SHP77 treated with DMSO at 0.1 percent for 48 hours (cell line): ENCODE measurements around the gene PCIF1.
"Not testable (repeated sequence)": the region's sequence is repeated elsewhere in the genome, so short reads cannot be mapped to it uniquely, and the experiment has no call there.

Experiments used
- DNase-seq: peaks from one replicate; lab custom pipeline; 2025; lab: John Stamatoyannopoulos, UW

Gene PCIF1

GRCh38 chr20:45947110-45947866 is 12.8 kb downstream of the PCIF1 start:
- no peak for DNase-seq

DNA sequence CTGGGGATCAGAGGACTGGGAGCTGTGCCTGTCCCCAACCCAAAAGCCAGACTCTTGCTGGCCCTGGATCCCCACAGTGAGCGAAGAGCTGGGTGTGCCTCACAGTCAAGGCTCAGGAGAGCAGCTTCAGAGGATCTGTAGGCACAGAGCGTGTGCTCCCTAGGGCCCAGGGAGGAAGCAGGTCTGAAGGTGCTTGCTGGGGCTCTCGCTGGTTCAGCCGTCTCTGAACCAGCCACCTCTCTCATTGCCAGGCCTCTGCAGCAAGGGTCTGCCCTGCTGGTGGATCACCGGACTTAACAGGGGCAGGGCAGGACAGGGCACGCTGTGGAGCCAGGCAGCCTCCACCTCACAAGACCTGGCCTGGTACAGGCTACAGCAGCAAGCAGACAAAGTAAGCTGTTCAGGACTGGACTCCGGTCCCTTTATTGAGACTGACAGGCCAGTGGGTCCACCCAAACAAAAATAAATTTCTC is 13.8 kb downstream of the PCIF1 start:
- no peak for DNase-seq

DNA sequence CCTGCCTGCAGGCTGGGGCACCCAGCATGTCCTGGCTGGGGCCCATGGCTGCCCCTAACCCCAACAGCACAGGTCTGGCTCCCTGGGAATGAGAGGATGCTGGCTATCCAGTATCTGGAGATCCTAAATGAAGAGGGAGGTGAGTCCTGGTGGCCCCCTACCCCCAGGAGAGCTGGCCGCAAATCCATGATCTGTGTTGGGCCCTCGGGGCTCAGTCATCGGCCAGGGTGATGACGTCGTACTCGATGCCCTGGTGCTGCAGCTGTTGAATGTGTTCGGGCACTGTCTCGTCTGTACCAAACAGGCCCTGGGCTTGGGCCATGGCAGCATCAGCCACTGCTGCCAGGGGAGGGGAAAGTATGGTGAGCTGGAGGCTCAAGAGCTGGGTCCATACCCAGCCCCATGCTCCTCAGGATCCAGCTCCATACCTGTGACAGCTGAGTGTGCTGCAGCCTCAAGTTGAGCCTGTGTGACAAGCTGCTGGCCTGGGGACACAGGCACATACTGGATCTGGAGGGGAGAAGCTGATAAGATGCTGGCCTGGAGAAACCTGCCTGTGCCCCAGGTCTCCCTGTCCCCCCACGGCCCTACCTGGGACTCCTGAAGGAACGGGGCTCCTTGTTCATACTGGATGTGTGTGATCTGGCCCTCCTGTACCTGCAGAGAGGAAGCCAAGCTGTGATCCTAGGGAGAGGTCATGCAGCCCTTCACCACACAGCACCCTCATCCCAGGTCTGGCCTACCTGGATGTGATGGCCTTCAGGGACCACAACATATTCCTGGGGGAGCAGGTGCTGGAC is 14.5 kb downstream of the PCIF1 start:
- DNase-seq = no peak

- no peak for DNase-seq
Observed at GRCh38 chr20:45949542-45950329, 15.3 kb downstream of the PCIF1 start.

GRCh38 chr20:45950330-45950646 is 15.8 kb downstream of the PCIF1 start:
- no peak for DNase-seq

- no peak for DNase-seq
Observed at GRCh38 chr20:45951925-45952834, 17.7 kb downstream of the PCIF1 start.

- no peak for DNase-seq
Observed at GRCh38 chr20:45952861-45953260, 18.4 kb downstream of the PCIF1 start.

DNA sequence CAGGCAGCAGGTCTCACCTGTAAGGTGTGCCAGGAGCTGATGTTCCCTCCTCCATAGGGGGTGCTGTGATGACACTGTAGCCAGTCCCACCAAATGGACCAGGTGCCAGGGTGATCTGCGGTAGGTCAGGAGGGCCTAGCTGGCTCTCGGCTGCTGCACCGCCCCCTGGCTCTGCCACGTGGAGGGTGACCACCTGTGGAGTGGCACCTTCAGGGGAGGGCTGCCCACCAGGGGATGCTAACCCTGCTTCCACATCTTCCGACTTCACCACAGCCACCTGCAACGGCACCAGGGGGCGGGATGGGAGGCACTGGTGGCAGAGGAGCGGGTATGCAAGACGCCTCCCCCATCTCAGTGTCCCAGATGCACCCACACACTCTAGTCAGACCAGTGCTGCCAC is 19.2 kb downstream of the PCIF1 start:
- DNase-seq = no peak

DNA sequence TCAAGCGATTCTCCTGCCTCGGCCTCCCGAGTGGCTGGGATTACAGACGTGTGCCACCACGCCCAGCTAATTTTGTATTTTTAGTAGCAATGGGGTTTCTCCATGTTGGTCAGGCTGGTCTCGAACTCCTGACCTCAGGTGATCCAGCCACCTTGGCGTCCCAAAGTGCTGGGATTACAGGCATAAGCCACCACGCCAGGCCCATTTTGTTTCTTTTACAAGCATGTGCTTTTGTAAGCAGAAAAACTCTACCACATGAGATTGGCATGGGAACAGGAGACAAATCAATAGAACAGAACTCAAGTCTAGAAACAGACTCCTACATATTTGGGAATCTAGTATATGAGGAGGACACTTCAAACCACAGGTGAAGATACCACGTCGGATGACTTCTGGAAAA is 21.8 kb downstream of the PCIF1 start:
- not testable (repeated sequence) for DNase-seq

DNA sequence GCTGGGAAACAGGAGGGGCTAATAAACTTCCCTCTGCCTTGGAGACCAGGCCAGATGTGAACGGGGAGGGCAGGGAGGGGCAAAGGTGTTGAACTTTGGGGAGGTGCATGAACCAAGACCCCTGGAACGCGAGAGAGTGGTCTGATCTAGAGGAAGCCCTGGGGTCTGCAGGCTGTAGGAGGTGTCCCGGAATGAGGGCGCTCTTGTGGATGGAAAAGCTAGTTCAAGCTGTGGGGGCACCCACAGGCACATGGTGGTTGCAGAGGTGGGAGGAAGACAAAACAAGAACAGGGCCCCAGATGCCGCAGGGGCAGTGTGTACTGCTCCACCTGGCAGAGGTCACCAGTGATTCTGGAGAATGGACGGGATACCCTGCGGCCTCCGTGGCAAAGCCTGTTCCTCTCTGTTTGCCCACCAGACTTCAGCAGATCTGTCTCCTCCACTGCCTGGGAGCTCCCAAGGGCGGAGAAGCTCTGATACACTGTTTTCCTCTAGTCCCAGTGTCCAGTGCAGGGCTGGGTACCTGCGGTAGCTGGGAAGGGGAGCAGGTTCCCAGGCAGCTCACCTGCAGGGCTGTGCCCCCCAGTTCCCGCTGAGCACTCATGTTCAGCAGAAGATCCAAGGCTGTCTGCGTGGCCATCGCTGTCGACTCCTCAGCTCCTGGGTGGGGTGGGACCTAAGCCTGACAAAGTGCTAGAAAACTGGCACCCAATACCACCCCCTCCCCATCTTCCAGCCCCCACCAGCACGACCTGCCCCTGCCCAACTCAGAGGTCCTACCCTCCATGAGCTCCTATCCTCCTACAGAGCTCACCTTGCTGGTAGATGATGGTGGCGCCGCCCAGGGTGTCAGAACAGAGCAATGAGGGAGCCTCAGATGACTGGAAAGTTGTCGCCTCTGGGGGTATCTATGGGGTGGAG is 22.8 kb downstream of the PCIF1 start:
- DNase-seq = no peak

GRCh38 chr20:45958593-45958992 is 24.1 kb downstream of the PCIF1 start:
- DNase-seq = no peak

DNA sequence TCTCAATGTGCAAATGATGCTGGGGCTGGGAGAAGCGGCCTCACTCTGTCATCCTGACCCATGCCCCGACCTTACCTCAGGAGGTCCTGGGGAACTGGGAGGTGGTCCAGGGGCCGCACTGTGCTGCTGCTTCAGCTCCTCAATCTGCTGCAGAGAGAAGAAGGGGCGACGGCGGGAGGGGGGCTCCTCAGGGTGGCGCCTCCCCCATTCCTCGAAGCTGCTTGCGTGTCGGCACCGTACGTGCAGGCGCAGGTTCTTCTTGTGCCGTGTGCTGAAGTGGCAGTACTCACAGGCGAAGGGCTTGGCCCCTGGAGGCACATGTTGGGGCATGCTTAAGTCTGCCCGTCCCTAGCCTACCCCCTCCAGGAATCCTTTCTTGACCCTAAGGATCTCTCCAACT is 24.6 kb downstream of the PCIF1 start:
- DNase-seq = no peak

DNA sequence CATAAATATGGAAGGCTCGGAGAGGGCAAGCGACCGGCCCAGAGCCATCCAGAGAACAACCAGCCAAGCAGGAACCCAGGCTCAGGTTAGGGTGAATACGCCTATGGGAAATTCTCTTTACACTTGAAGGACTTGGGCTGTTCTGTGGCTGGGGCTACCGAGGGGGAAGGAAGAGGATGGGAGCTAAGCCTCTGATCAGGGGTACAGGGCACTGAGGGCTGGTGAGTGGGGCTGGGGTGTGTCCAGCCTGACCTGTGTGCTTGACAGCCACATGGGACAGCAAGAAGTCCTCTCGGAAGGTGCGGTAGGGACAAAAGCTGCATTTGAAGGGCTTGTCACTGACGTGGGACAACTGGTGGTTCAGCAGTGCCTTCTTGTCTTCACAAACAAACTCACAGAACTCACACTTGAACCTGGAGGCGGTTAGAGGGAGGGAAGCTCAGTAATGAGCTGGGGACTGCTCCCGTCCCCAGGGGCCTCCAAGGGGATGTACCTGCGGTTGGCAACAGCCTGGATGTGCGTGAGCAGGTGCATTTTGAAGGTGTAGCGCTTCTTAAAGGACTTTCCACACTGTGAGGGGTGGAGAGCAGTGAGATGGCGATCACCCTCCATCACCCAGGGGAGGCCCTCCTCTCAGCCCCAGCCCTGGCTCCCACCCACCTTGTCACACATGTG is 25.6 kb downstream of the PCIF1 start:
- DNase-seq = no peak

DNA sequence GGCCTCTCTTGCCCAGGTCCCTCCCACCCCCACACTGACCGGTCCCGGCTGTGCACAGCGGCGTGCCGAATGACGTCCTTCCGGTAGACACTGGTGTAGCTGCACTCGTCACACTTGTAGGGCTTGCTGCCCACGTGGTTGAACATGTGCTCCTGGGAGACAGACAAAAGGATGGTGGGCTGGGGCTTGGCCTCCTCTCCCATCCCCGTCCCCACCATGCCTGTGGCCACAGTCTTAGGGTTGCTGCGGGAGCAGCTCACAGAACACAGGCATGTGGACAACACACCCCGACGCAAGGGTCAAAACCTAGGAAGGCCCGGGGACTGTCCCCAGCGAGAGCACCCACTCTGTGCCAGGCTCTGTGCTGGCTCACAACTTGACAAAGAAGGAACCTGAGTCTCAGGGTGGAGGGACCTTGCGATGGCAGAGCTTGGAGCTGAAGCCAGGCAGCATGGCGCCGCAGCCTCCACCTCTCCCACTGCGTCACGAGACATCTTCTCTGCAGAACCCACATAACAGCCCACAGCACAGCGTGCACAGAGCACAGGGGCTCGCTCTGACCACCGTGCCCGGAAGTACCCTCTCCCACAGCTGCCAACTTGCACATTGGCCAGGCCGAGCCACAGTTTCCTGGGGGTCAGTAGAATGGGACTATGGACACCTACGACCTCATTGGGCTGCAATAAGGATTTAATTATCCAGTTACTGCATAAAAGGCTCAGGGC is 27.7 kb downstream of the PCIF1 start:
- DNase-seq = no peak

DNA sequence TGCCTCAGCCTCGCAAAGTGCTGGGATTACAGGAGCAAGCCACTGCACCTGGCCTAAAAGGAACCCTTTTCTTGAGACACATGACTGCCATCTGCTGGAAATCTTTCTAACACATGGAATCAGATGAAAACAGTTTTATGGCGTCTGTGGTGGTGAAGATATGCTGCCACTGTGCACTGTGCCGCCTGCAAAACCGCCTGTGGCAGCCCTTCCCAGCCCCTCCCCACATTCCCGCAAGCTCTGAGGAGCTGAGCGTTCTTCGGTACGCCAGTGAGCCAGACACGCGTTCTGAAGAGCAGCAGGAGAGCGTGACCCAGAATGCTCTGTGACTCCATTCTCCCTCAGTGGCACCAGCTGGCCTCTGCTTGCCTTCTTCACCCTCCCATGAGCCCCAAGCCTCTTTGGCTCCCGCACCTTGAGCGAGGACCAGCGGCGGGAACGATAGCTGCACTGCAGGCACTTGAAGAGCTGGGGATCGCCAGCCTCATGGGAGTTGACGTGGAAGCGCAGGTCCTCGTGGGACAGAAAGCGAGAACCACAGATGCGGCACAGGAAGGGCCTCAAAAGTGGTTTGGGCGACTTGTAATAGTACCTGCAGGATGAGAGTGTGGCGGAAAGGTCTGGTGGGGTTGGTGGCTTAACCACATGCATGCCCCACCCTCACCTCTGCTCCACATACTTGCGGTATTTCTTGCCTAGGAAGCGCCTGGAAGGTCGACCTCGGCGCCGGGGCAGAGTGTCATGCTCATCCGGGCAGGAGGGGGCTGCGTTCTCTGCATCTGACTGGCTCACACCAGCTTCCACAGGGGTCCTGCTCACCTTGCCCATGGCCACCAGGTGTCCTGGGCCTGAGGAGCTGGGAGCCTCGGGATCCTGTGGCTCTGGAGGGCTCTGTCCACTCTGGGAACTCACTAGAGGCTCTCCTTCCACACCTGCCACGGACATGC is 28.8 kb downstream of the PCIF1 start:
- no peak for DNase-seq

GRCh38 chr20:45964006-45964400 is 29.5 kb downstream of the PCIF1 start:
- DNase-seq = no peak

DNA sequence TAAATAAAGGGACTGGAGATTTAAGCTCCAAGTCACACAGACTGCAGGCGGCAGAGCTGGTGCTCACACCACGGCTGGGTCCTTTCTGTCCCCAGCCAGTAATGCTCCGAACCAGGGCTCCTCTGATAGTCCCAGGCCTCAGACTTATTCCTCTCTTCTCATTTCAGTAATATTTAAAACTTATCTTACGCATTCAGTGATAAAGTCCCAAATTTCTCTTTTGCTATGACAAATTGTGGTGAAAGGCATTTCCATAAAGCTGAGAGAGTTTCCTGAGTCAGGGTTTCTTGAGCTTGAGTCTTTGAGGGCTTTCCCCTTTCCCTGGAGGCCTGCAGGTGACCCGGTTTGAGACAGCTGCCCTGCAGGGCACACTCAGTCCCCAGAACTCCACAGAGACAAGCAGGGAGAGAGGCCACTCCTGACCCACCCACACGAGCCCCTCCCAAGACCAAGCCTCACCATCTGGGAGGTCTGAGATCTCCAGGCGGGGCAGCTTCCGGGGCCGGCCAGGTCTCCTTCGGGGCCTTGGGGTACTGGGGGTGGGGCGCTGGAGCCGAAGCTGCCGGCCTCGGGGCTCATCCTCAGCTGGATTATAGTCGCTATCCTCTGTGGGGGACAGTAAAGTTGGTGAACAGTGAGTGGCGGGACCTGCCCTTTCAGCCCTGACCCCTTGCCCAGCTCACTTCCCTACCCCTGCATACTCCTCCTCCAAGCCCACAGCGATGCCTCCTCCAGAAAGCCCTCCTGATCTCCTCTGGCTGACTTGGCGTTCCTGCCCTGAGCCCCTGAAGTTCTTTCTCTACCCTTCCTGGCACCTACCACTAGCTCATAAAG is 30.9 kb downstream of the PCIF1 start:
- no peak for DNase-seq
